Endothelial cell of umbilical vein (primary cell): ENCODE results near the gene TBC1D19. TPM values are rescaled to one million over a fixed set of nuclear protein-coding genes. Genes with fewer than 3 reads are reported as not detected.

Experiments used
- BruUV-seq: library from RNA; stranded (reverse); fragments of 400-500 nt; replicated peaks from 2 replicates; lab custom pipeline; 2021; lab: Mats Ljungman, UMichigan
- CTCF ChIA-PET: fragments of 300-600, 350-600 bp; sonication (Branson Sonifier 250); formaldehyde crosslinking; loops from one replicate; lab custom pipeline; 2021; ENCODE audit warnings: antibody characterized with exemption, inconsistent platforms; lab: Charles Lee
- POLR2A ChIA-PET: fragments of 300-600, 350-600 bp; sonication (Branson Sonifier 250); formaldehyde crosslinking; loops from one replicate; lab custom pipeline; 2021; ENCODE audit warnings: antibody characterized with exemption, inconsistent platforms; lab: Charles Lee
- DNase-seq: peaks from one replicate; pipeline ENCODE4 v3.0.0-alpha.2; 2011; ENCODE audit warnings: low read depth, low spot score
- FAIRE-seq: peaks from 2 replicates; lab custom pipeline; 2011; peaks lifted over from hg19 to GRCh38; lab: Jason Lieb, UNC
- H2AFZ ChIP-seq: 2 replicates; pipeline ENCODE4 v1.6.0; 2012; ENCODE audit warnings: low read depth, low read length, control low read depth, inconsistent platforms
- H3K27ac ChIP-seq: 2 replicates; pipeline ENCODE4 v1.5.1; 2011; ENCODE audit warnings: low read depth, mild to moderate bottlenecking, control low read depth, low read length, moderate library complexity; ENCODE audit not compliant: insufficient read depth
- H3K27me3 ChIP-seq, 2 experiments: 2 replicates each; pipeline versions ENCODE4 v1.6.0 to v1.6.1; 2011; ENCODE audit warnings: low read length in 2 of 2, mixed read lengths in 1 of 2; ENCODE audit not compliant: control insufficient read depth in 2 of 2, insufficient read depth in 2 of 2
- H3K36me3 ChIP-seq, 2 experiments: 2 replicates in 1 of 2; 3 replicates in 1 of 2; pipeline ENCODE4 v1.5.1; 2011; ENCODE audit warnings: low read length in 2 of 2, mild to moderate bottlenecking in 1 of 2, moderate library complexity in 1 of 2; ENCODE audit not compliant: control insufficient read depth in 2 of 2, insufficient read depth in 2 of 2; ENCODE audit errors: extremely low read depth in 1 of 2
- H3K4me1 ChIP-seq: 3 replicates; pipeline ENCODE4 v1.5.1; 2011; ENCODE audit warnings: mild to moderate bottlenecking, low read length; ENCODE audit not compliant: control insufficient read depth, insufficient read depth; ENCODE audit errors: extremely low read depth
- H3K4me2 ChIP-seq: 2 replicates; pipeline ENCODE4 v1.6.1; 2011; ENCODE audit warnings: low read length, control low read depth, mixed read lengths; ENCODE audit not compliant: insufficient read depth
- H3K4me3 ChIP-seq, 3 experiments: fragments of 200-600 bp in 1 of 3; sonication (generic), shearing (Covaris generic) in 1 of 3; replicated peaks in 1 of 3; 2 replicates each; pipeline ENCODE4 v1.5.1; 2011 to 2016; ENCODE audit warnings: control low read depth in 3 of 3, low read length in 3 of 3, mild to moderate bottlenecking in 2 of 3, inconsistent platforms in 1 of 3, low read depth in 1 of 3, moderate library complexity in 1 of 3; ENCODE audit not compliant: insufficient read depth in 1 of 3
- H3K79me2 ChIP-seq: 2 replicates; pipeline ENCODE4 v1.6.0; 2012; ENCODE audit warnings: low read length, inconsistent platforms; ENCODE audit not compliant: control insufficient read depth, insufficient read depth
- H3K9ac ChIP-seq: replicated peaks from 2 replicates; pipeline ENCODE3; 2011; ENCODE audit warnings: low read length, control low read depth; ENCODE audit not compliant: insufficient read depth; ENCODE audit errors: extremely low read depth
- H3K9me1 ChIP-seq: replicated peaks from 3 replicates; pipeline ENCODE4 v1.6.0; 2011; ENCODE audit warnings: mild to moderate bottlenecking, low read length; ENCODE audit not compliant: control insufficient read depth, insufficient read depth; ENCODE audit errors: extremely low read depth
- H3K9me3 ChIP-seq: replicated peaks from 2 replicates; pipeline ENCODE4 v1.5.1; 2012; ENCODE audit warnings: low read length, inconsistent platforms; ENCODE audit not compliant: control insufficient read depth, insufficient read depth
- H4K20me1 ChIP-seq: replicated peaks from 2 replicates; pipeline ENCODE3; 2011; ENCODE audit warnings: mild to moderate bottlenecking, low read length; ENCODE audit not compliant: control insufficient read depth, insufficient read depth; ENCODE audit errors: extremely low read depth
- CTCF ChIP-seq, 2 donors: IDR thresholded peaks; 1 replicate in 1 of 2; 2 replicates in 1 of 2; pipeline ENCODE4 v1.5.1; 2011; ENCODE audit warnings: low read length in 2 of 2, mild to moderate bottlenecking in 2 of 2, moderate library complexity in 2 of 2, control low read depth in 1 of 2, inconsistent platforms in 1 of 2, low read depth in 1 of 2; ENCODE audit not compliant: insufficient read depth in 1 of 2; ENCODE audit errors: extremely low read depth in 1 of 2
- EZH2 ChIP-seq: IDR thresholded peaks from 2 replicates; pipeline ENCODE4 v1.6.1; 2012; ENCODE audit warnings: borderline replicate concordance, low read depth, mild to moderate bottlenecking, moderate library complexity, low read length, inconsistent platforms; ENCODE audit not compliant: severe bottlenecking
- GATA2 ChIP-seq: IDR thresholded peaks from 2 replicates; pipeline ENCODE4 v1.7.0; 2011; ENCODE audit warnings: low read depth, mild to moderate bottlenecking, moderate library complexity, mixed read lengths, low read length; ENCODE audit not compliant: insufficient read length, insufficient read depth
- MAX ChIP-seq: IDR thresholded peaks from 2 replicates; pipeline ENCODE4 v1.6.1; 2011; ENCODE audit not compliant: insufficient read depth, insufficient read length
- MYC ChIP-seq: IDR thresholded peaks from one replicate; pipeline ENCODE4 v1.6.1; 2011; ENCODE audit warnings: mild to moderate bottlenecking, low read depth, low read length
- POLR2A ChIP-seq: IDR thresholded peaks from 2 replicates; pipeline ENCODE4 v1.6.1; 2012; ENCODE audit warnings: low read depth, mild to moderate bottlenecking, control low read depth, low read length
- POLR2AphosphoS5 ChIP-seq: IDR thresholded peaks from 2 replicates; pipeline ENCODE4 v1.6.1; 2012; ENCODE audit warnings: low read depth, mild to moderate bottlenecking, control low read depth, low read length, moderate library complexity; ENCODE audit not compliant: insufficient read depth
- dilution Hi-C: fragments of 300-500 bp; cut with MboI; formaldehyde crosslinking; loops from one replicate; pipeline ENCODE4 v1.15.0; 2019; ENCODE audit warnings: low sequenced_read_pairs; ENCODE audit not compliant: extremely low pct_ligation_motif_present
- intact Hi-C: fragments of 100-400 bp; cut with micrococcal nuclease; formaldehyde crosslinking; loops from one replicate; pipeline ENCODE4 v1.10.0; 2022
- polyA plus RNA-seq, 4 experiments: library from polyadenylated mRNA; depleted of rRNA in 3 of 4; stranded (reverse) in 3 of 4; unstranded in 1 of 4; fragments of >200 nt; gene quantifications; 2 replicates each; pipeline versions ENCODE4 v1.2.1 to v1.2.3, GENCODE V29; 2011 to 2012; ENCODE audit warnings: missing spikeins in 1 of 4
- total RNA-seq: library from RNA; stranded (reverse); gene quantifications from 2 replicates; pipeline ENCODE4 v1.2.3, GENCODE V29; 2021

TBC1D19 gene
- total and polyA plus RNA-seq, 2 donors (not counting 3 experiments of a cell fraction or from before 2014, with no cell fraction given): 4.4 to 5.9 TPM

GRCh38 chr4:26757751-26758150 lies 173.9 kb downstream of the TBC1D19 start:
- Histone ChIP-seq H3K9me3 (no peaks in the 10 kb centered on the region), H3K4me2 (no peak overlapping the region), H2AFZ (no peak overlapping the region), H3K27me3 (no peaks in the 10 kb centered on the region), H3K9me1 (no peaks in the 10 kb centered on the region), H3K79me2 (no peaks in the 10 kb centered on the region), H3K27ac (no peak overlapping the region), H3K9ac (no peak overlapping the region), H3K36me3 (no peaks in the 10 kb centered on the region), H3K4me3 (no peak overlapping the region), H4K20me1 (no peaks in the 10 kb centered on the region), H3K4me1 (no peaks in the 10 kb centered on the region)
- POLR2A ChIA-PET: no interaction called here
- DNase-seq (no peak), FAIRE-seq (no peak)
- dilution Hi-C loops (no loop called here), intact Hi-C loops (no loop called here)
- no TSS peak for BruUV-seq
- CTCF ChIA-PET: no interaction called here
- TF ChIP-seq POLR2AphosphoS5: no peak
- TF ChIP-seq EZH2: no peak
- no peak for TF ChIP-seq MYC
- no peak for TF ChIP-seq GATA2

GRCh38 chr4:26758899-26759298 lies 175.0 kb downstream of the TBC1D19 start:
- CTCF ChIA-PET: no interaction called here
- Histone ChIP-seq H3K9ac (no peak overlapping the region), H4K20me1 (no peaks in the 10 kb centered on the region), H3K4me3 (no peak overlapping the region), H3K4me2 (no peak overlapping the region), H3K27me3 (no peaks in the 10 kb centered on the region), H3K4me1 (no peaks in the 10 kb centered on the region), H3K9me3 (no peaks in the 10 kb centered on the region), H3K79me2 (no peaks in the 10 kb centered on the region), H3K36me3 (no peaks in the 10 kb centered on the region), H2AFZ (no peak overlapping the region), H3K9me1 (no peaks in the 10 kb centered on the region), H3K27ac (no peak overlapping the region)
- POLR2A ChIA-PET: no interaction called here
- intact Hi-C loops: no loop called here
- FAIRE-seq (no peak), DNase-seq (no peak)
- BruUV-seq: no TSS peak
- dilution Hi-C loops: no loop called here
- TF ChIP-seq EZH2 (no peak), POLR2A (no peak), CTCF (IDR thresholded peaks at IDR 0.05; ENCODE audit: extremely low read depth in 1 of 2, insufficient read depth in 1 of 2, low read depth in 1 of 2, low read length in 2 of 2) (no peak), MAX (no peak)
